Parathyroid adenoma (tissue), 2 donors: Measurements from ENCODE around the gene CLEC2L.
A peak's percentile ranks its signal among the peaks of the same experiment; 100 is the strongest.

Experiments
- H2AFZ ChIP-seq: fragments of 300-600 bp; sonication (generic); one replicate; pipeline ENCODE4 v1.7.0; 2017; ENCODE audit warnings: antibody characterized with exemption, mild to moderate bottlenecking
- H3K27ac ChIP-seq: fragments of 300-600 bp; sonication (generic); one replicate; pipeline ENCODE4 v1.7.0; 2017
- H3K27me3 ChIP-seq: fragments of 300-600 bp; sonication (generic); one replicate; pipeline ENCODE4 v1.7.0; 2017; ENCODE audit warnings: low read length; ENCODE audit not compliant: control insufficient read depth, insufficient read depth
- H3K36me3 ChIP-seq: fragments of 300-600 bp; sonication (generic); one replicate; pipeline ENCODE4 v1.7.0; 2017; ENCODE audit warnings: low read length; ENCODE audit not compliant: control insufficient read depth, insufficient read depth
- H3K4me1 ChIP-seq: fragments of 300-600 bp; sonication (generic); one replicate; pipeline ENCODE4 v1.7.0; 2017; ENCODE audit warnings: control low read depth
- H3K4me2 ChIP-seq: fragments of 300-600 bp; sonication (generic); one replicate; pipeline ENCODE4 v1.7.0; 2017; ENCODE audit warnings: low read length
- H3K4me3 ChIP-seq: fragments of 300-600 bp; sonication (generic); one replicate; pipeline ENCODE4 v1.7.0; 2017; ENCODE audit warnings: low read depth, low read length
- H3K79me2 ChIP-seq: fragments of 300-600 bp; sonication (generic); one replicate; pipeline ENCODE4 v1.7.0; 2017; ENCODE audit warnings: control low read depth
- H3K9ac ChIP-seq: fragments of 300-600 bp; sonication (generic); one replicate; pipeline ENCODE4 v1.7.0; 2017; ENCODE audit warnings: mild to moderate bottlenecking
- H3K9me3 ChIP-seq: fragments of 300-600 bp; sonication (generic); one replicate; pipeline ENCODE4 v1.7.0; 2017; ENCODE audit warnings: low read length; ENCODE audit not compliant: control insufficient read depth
- TF ChIP-seq, protein P1 (sequence below): fragments of 300-600 bp; sonication (generic); IDR thresholded peaks from one replicate; pipeline ENCODE4 v1.7.0; 2017; ENCODE audit warnings: antibody characterized with exemption, mild to moderate bottlenecking
- donor health status: primary hyperparathyroidism.

The CLEC2L gene

DNA sequence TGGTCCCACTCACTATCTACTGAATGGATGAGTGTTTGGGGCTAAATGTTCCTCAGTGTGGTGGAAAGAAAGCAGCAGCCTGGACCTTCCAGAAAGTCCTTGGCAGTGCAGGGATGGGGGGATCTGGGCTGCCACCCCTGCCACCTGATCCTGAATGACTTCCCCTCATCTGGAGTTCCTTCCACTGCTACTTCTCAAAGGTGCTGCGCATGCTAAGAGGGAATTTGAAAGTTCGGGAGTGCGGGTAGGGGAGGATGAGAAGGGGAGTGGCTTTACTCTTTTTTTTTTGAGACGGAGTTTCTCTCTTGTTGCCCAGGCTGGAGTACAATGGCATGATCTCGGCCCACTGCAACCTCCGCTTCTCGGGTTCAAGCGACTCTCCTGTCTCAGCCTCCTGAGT lies 41.4 kb upstream of the CLEC2L start:
- H3K36me3 ChIP-seq: no peaks in the 10 kb centered on the region
- H3K4me2 ChIP-seq: no peak overlapping the region
- no peak overlapping the region for H3K9ac ChIP-seq
- no peak overlapping the region for H2AFZ ChIP-seq
- H3K27ac ChIP-seq: no peak overlapping the region
- H3K27me3 ChIP-seq: no peaks in the 10 kb centered on the region
- no peaks in the 10 kb centered on the region for H3K9me3 ChIP-seq
- H3K4me1 ChIP-seq: no peaks in the 10 kb centered on the region
- H3K79me2 ChIP-seq: no peaks in the 10 kb centered on the region
- TF ChIP-seq, protein P1, sequence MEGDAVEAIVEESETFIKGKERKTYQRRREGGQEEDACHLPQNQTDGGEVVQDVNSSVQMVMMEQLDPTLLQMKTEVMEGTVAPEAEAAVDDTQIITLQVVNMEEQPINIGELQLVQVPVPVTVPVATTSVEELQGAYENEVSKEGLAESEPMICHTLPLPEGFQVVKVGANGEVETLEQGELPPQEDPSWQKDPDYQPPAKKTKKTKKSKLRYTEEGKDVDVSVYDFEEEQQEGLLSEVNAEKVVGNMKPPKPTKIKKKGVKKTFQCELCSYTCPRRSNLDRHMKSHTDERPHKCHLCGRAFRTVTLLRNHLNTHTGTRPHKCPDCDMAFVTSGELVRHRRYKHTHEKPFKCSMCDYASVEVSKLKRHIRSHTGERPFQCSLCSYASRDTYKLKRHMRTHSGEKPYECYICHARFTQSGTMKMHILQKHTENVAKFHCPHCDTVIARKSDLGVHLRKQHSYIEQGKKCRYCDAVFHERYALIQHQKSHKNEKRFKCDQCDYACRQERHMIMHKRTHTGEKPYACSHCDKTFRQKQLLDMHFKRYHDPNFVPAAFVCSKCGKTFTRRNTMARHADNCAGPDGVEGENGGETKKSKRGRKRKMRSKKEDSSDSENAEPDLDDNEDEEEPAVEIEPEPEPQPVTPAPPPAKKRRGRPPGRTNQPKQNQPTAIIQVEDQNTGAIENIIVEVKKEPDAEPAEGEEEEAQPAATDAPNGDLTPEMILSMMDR: no peak
- no peak overlapping the region for H3K4me3 ChIP-seq

DNA sequence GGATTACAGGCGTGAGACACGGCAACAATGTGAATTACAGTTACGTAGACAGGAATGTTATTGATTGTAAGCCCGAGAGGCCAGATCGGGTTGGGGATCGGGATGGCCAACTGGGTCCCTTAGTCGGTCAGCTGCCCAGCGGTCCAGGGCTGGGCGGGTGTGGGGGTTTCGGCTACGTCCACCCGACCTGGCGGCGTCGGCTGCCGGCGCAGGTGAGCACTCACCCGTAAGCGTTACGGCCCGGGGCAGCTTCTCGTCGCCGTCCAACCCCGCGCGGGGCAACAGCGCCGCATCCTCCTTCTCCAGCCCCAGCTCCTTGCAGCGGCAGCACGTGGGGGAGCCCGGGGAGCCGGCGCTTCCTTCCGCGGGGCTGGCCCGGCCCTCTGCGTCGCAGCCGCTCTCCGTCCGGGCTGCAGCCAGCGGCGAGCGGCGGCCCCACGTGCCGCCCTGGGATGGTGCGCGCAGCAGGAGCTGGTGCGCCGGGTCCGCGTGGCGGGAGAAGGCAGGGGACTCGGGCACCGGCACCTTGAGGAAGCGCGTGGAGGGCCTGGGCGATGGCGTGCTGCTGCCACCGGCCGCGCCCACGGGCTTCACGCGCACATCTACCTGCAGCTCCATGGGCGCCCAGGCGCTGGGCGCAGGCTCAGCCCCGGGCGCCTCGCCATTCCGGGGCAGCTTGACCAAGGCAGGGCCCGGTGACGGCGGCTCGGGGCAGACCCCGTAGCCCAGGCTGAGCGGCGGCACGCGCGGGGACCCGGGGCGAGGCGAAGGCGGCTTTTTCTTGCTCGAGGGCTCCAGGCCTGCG lies 40.6 kb upstream of the CLEC2L start:
- peak overlapping the region; percentile 63 for H3K4me2 ChIP-seq
- no peak overlapping the region for H3K27ac ChIP-seq
- peak overlapping the region; percentile 78 for H2AFZ ChIP-seq
- H3K36me3 ChIP-seq: no peaks in the 10 kb centered on the region
- no peaks in the 10 kb centered on the region for H3K4me1 ChIP-seq
- peak overlapping the region; percentile 34 for H3K4me3 ChIP-seq
- TF ChIP-seq, protein P1: no peak
- no peaks in the 10 kb centered on the region for H3K27me3 ChIP-seq
- H3K9me3 ChIP-seq: no peaks in the 10 kb centered on the region
- no peaks in the 10 kb centered on the region for H3K79me2 ChIP-seq
- H3K9ac ChIP-seq: no peak overlapping the region

DNA sequence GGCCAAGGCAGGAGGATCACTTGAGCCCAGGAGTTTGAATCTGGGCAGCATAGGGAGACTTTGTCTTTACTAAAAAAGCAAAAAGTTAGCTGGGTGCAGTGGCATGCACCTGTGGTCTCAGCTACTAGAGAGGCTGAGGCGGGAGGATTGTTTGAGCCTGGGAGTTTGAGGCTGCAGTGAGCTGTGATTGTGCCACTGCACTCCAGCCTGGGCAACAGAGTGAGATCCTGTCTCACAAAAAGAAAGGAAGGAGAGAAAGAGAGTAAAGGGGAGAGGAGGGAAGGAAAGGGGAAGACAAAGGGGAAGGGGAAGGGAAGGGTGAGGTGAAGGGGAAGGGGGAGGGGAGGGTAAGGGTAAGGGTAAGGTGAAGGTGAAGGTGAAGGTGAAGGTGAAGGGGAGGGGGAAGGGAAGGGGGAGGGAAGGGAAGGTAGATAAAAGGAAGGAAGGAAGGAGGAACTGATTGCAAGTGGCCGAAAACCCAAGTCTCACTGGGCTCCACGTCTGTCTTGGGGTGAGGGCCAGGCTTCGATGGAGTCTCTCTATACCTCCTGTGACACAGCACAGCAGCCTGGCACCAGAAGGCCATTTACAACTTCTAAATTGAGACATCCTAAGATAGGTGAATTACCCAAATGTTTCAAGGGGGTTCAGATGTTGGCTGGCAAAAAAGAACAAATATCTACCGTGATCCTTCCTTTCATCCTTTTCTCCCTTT lies 36.0 kb upstream of the CLEC2L start:
- TF ChIP-seq, protein P1: no peak
- no peaks in the 10 kb centered on the region for H3K4me1 ChIP-seq
- no peak overlapping the region for H3K4me2 ChIP-seq
- H3K9me3 ChIP-seq: no peaks in the 10 kb centered on the region
- no peak overlapping the region for H3K9ac ChIP-seq
- H3K27me3 ChIP-seq: no peaks in the 10 kb centered on the region
- H3K4me3 ChIP-seq: no peak overlapping the region
- no peak overlapping the region for H2AFZ ChIP-seq
- H3K79me2 ChIP-seq: no peaks in the 10 kb centered on the region
- no peak overlapping the region for H3K27ac ChIP-seq
- H3K36me3 ChIP-seq: no peaks in the 10 kb centered on the region

DNA sequence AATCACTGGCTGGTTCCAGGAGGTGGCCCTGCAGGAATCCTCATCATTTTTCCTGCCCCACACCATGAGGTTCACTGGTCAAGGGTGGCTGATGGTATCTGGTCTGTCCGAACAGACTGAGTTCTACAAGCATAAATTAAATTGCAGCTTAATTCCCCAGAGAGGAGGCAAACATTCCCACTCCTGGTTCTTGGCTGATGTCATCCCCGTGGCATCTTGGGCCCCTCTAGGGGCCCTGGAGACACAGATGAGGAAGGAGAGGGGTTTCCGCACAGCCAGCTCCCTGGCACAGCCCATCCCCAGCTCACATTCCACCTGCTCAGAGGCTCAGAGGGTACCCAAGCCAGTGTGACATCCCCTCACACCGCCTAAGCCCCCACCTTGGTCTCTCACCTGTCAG lies 34.7 kb upstream of the CLEC2L start:
- H2AFZ ChIP-seq: no peak overlapping the region
- no peak overlapping the region for H3K27ac ChIP-seq
- no peaks in the 10 kb centered on the region for H3K79me2 ChIP-seq
- TF ChIP-seq, protein P1: no peak
- no peak overlapping the region for H3K4me2 ChIP-seq
- no peaks in the 10 kb centered on the region for H3K4me1 ChIP-seq
- no peaks in the 10 kb centered on the region for H3K36me3 ChIP-seq
- H3K27me3 ChIP-seq: no peaks in the 10 kb centered on the region
- H3K9me3 ChIP-seq: no peaks in the 10 kb centered on the region
- no peak overlapping the region for H3K9ac ChIP-seq
- H3K4me3 ChIP-seq: no peak overlapping the region
